ENCODE data around the gene WDR89. TPM values are rescaled to one million over a fixed set of nuclear protein-coding genes. Genes with fewer than 3 reads are reported as not detected.
"Not testable (repeated sequence)": the region's sequence is repeated elsewhere in the genome, so short reads cannot be mapped to it uniquely, and the experiment has no call there.

Gene WDR89
- total RNA-seq, 4 donors from 2014 or later: 5.9 to 9.4 (median 7.5) TPM

DNA sequence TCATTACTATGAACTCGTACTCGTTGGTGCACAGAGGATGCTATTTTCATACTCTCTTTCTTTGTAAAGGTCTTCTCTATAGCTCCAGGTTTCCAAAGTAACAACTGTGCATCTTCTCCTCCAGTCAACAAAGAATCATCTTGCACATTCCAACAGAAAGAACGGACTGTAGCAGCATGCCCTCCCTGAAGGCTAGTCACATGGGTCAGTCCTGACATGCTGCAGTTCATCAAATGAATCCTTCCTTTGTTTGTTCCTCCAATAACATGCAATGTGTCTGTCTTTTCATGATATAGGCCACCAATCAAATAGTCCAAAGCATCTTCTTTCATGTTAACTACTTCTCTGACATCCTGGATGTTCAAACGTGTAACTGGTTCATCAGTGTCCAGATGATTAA is 42.9 kb downstream of the WDR89 start:
- Histone ChIP-seq H3K36me3 (peaks cover 0 to 77% (median 0%) of the 10 kb centered on the region in 3 donors), H3K27me3 (no peaks in the 10 kb centered on the region), H3K27ac (no peak overlapping the region), H3K4me1 (no peaks in the 10 kb centered on the region), H3K9me3 (peaks cover 0 to 26% (median 2%) of the 10 kb centered on the region in 4 donors), H3K4me3 (no peak overlapping the region)
- WGBS, 2 donors: 66 to 72% methylated on average over 4 of the region's 4 CpGs
- no peak for TF ChIP-seq POLR2A (IDR thresholded peaks at IDR 0.05)
- TF ChIP-seq, protein P1, sequence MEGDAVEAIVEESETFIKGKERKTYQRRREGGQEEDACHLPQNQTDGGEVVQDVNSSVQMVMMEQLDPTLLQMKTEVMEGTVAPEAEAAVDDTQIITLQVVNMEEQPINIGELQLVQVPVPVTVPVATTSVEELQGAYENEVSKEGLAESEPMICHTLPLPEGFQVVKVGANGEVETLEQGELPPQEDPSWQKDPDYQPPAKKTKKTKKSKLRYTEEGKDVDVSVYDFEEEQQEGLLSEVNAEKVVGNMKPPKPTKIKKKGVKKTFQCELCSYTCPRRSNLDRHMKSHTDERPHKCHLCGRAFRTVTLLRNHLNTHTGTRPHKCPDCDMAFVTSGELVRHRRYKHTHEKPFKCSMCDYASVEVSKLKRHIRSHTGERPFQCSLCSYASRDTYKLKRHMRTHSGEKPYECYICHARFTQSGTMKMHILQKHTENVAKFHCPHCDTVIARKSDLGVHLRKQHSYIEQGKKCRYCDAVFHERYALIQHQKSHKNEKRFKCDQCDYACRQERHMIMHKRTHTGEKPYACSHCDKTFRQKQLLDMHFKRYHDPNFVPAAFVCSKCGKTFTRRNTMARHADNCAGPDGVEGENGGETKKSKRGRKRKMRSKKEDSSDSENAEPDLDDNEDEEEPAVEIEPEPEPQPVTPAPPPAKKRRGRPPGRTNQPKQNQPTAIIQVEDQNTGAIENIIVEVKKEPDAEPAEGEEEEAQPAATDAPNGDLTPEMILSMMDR (IDR thresholded peaks at IDR 0.05): no peak
- TF ChIP-seq EP300 (IDR thresholded peaks at IDR 0.05): no peak
- no peak for DNase-seq (ENCODE audit: low spot score in 2 of 2)

DNA sequence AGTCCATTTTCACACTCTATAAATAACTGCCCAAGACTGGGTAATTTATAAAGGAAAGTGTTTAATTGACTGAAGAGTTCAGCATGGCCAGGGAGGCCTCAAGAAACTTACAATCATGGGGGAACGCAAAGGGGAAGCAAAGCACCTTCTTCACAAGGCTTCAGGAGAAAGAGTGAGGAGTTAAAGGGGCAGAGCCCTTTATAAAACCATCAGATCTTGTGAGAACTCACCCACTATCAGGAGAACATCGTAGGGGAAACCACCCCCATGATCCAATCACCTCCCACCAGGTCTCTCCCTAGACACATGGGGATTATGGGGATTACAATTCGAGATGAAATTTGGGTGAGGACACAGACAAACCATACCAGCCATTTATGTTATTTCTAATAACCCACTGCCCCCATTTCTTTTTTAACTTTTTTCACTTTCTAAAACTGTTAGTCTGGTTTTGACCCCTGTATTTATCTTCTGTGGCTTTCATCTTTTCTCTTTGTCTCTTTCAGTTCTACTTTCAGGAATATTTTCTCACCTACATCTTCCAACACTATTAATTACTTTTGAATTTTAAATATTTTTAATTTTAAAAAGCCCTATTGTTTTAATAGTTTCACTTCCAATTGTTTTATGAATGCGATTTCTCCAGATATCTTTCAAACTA is 44.5 kb downstream of the WDR89 start:
- DNase-seq (ENCODE audit: low spot score in 2 of 2): no peak
- Histone ChIP-seq H3K36me3 (peaks cover 0 to 67% (median 0%) of the 10 kb centered on the region in 3 donors), H3K27me3 (no peaks in the 10 kb centered on the region), H3K9me3 (peaks cover 0 to 36% (median 5%) of the 10 kb centered on the region in 4 donors), H3K4me1 (no peaks in the 10 kb centered on the region), H3K27ac (no peak overlapping the region), H3K4me3 (no peak overlapping the region)
- TF ChIP-seq EP300 (IDR thresholded peaks at IDR 0.05): no peak
- no peak for TF ChIP-seq POLR2A (IDR thresholded peaks at IDR 0.05)
- TF ChIP-seq, protein P1 (IDR thresholded peaks at IDR 0.05): no peak
- WGBS, 2 donors: 93 to 96% methylated on average over 4 of the region's 4 CpGs

DNA sequence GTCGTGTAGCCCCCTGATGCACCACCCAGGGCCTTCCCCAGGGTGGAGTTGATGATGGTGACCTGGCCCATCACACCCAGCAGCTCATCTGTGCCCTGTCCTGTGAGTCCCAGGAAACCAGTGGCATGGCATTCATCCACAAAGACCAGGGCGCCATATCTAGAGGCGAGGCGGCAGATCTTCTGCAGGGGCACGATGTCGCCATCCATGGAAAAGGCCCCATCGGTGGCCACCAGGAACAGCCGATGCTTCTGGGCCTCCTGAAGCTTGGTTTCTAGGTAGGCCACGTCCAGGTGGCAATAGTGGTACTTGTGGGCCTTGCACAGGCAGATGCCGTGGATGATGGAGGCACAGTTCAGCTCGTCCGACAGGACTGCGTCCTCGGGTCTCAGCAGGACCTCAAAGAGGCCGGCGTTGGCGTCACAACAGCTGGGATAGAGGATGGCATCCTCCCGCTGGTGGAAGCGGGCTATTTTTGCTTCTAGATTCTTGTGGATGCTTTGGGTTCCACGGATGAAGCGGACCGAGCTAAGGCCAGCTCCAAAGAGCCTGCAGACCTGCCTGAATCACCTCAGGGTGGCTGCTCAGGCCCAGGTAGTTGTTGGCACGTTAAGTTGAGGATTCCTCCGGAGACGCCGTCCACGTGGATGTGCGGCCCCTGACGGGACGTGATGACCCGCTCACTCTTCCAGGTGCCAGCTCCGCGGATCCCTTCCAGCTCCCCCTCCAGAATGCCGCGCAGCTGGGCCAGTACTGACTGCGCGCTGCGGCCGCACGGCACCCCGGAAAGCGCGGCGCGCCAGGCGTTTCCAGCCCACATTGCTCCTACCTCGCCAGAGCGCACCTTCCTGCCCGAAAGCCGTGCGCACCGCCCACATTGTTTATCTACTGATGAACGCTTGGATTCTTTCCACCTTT is 47.0 kb downstream of the WDR89 start:
- TF ChIP-seq POLR2A (IDR thresholded peaks at IDR 0.05) (no peak), EP300 (IDR thresholded peaks at IDR 0.05) (no peak)
- TF ChIP-seq, protein P1 (IDR thresholded peaks at IDR 0.05): no peak
- Histone ChIP-seq H3K27me3 (no peaks in the 10 kb centered on the region), H3K9me3 (peaks cover 0 to 36% (median 5%) of the 10 kb centered on the region in 4 donors), H3K36me3 (peaks cover 0 to 47% (median 0%) of the 10 kb centered on the region in 3 donors), H3K4me1 (no peaks in the 10 kb centered on the region), H3K27ac (no peak overlapping the region), H3K4me3 (no peak overlapping the region)
- 96 to 98% methylated on average over 46 to 53 of the region's 53 CpGs for WGBS, 2 donors
- DNase-seq (ENCODE audit: low spot score in 2 of 2): no peak

DNA sequence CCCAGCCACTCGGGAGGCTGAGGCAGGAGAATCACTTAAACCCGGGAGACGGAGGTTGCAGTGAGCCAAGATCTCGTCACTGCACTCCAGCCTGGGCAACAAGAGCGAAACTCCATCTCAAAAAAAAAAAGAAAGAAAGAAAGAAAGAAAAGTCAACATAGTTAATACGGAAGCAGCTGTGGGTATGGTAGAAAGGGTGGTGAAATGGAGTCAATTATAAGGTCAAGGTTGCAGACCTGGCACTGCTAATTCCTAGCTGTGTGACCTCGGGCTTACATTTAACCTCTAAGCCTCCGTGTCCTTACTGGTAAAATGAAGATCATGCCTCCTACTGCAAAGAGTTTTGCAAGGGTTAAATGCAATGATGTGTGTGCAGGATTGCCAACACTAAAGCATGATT is 58.6 kb downstream of the WDR89 start:
- WGBS, 2 donors: 82 to 88% methylated on average over 8 of the region's 8 CpGs
- H3K27ac ChIP-seq; H3K27me3 ChIP-seq; H3K9me3 ChIP-seq; H3K4me1 ChIP-seq; H3K36me3 ChIP-seq; H3K4me3 ChIP-seq; DNase-seq (ENCODE audit: low spot score in 2 of 2): not testable (repeated sequence)

DNA sequence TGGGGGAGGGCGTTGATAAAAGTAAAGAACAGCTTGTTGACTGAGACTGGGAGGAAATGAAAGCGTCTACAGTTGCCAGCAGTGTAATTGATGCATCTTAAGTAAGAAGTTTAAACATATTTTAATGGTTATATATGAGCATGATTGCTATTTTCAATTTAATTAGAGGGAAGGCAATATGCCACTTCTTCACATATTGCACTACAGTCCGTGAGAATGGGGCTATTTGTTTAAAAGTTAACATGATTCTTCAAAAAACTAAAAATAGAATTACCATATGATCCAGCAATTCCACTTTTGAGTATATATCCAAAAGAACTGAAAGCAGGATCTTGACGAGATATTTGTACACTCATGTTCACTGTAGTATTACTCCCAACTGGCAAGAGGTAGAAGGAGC is 60.2 kb downstream of the WDR89 start:
- no peak for DNase-seq (ENCODE audit: low spot score in 2 of 2)
- Histone ChIP-seq H3K36me3 (no peaks in the 10 kb centered on the region), H3K27me3 (no peaks in the 10 kb centered on the region), H3K4me1 (no peaks in the 10 kb centered on the region), H3K27ac (no peak overlapping the region), H3K4me3 (no peak overlapping the region), H3K9me3 (no peaks in the 10 kb centered on the region)
- TF ChIP-seq, protein P1 (IDR thresholded peaks at IDR 0.05): no peak
- no peak for TF ChIP-seq EP300 (IDR thresholded peaks at IDR 0.05)
- no peak for TF ChIP-seq POLR2A (IDR thresholded peaks at IDR 0.05)
- WGBS, 2 donors: 43 to 53% methylated on average over 4 of the region's 4 CpGs
